ENCODE measurements around the gene KLHL22. TPM values are rescaled to one million over a fixed set of nuclear protein-coding genes. Genes with fewer than 3 reads are reported as not detected.

Gene KLHL22
- total and polyA plus RNA-seq, 2 of the 13 experiments (the other 11 are each of a cell fraction or from before 2014, with no cell fraction given): 10.9 to 14.8 TPM

- TF ChIP-seq RFX1 (IDR thresholded peaks at IDR 0.05) (no peak), SNAPC5 (CRISPR knock-in tag; IDR thresholded peaks at IDR 0.05; ENCODE audit: borderline replicate concordance) (no peak), ETV5 (CRISPR knock-in tag; IDR thresholded peaks at IDR 0.05; ENCODE audit: borderline replicate concordance) (no peak), CREB3 (CRISPR knock-in tag; IDR thresholded peaks at IDR 0.05) (no peak), ZSCAN20 (CRISPR knock-in tag; IDR thresholded peaks at IDR 0.05; ENCODE audit: borderline replicate concordance) (0 out of 2 replicates have a peak, but pooled peaks have one; percentile 10)
Observed at GRCh38 chr22:20436307-20436767, 59.3 kb downstream of the KLHL22 start (continued).

- 82% methylated on average over 4 of the region's 11 CpGs for whole genome bisulfite sequencing (ENCODE audit: low lambda C conversion rate)
- in situ Hi-C loops (cut with HindIII; ENCODE audit: extremely low pct_ligation_motif_present, low pct_unique_long_range_greater_than_20kb): no loop called here
- intact Hi-C loops (cut with micrococcal nuclease; ENCODE audit: unreplicated experiment): no loop called here
- Histone ChIP-seq H3K4me3 (replicated peaks in 1 of 3; ENCODE audit: insufficient read depth in 1 of 3, low read depth in 2 of 3, low read length in 3 of 3) (peak overlapping the region; percentile 77 to 91 (median 87); a peak in 5 of 6 replicates), H4K20me1 (ENCODE audit: insufficient read depth, low read length) (peaks cover 15% of the 10 kb centered on the region), H3K36me3 (replicated peaks in 1 of 2; ENCODE audit: control insufficient read depth in 1 of 2, insufficient read depth in 2 of 2, low read length in 2 of 2) (peaks cover 0 to 2% of the 10 kb centered on the region in 2 experiments; a peak in 2 of 5 replicates), H3K4me2 (ENCODE audit: low read depth, low read length) (peak overlapping the region; percentile 100), H3K9ac (ENCODE audit: insufficient read depth, low read depth, low read length) (peak overlapping the region; percentile 74; the same call in 1 of the 2 replicates), H3K79me2 (ENCODE audit: insufficient read depth, low read length) (peaks cover 20% of the 10 kb centered on the region), H3K9me3 (ENCODE audit: low read length) (no peaks in the 10 kb centered on the region), H2AFZ (ENCODE audit: low read length) (no peak overlapping the region), H3K27ac (ENCODE audit: extremely low read length, insufficient read depth, low read length) (no peak overlapping the region), H3K27me3 (ENCODE audit: control insufficient read depth in 1 of 2, insufficient read depth in 2 of 2, low read length in 2 of 2) (no peaks in the 10 kb centered on the region), H3K4me1 (ENCODE audit: insufficient read depth, low read length) (peaks cover 45% of the 10 kb centered on the region)
- POLR2A ChIA-PET: no interaction called here
- TF ChIP-seq MAFF (IDR thresholded peaks at IDR 0.05; ENCODE audit: low read depth, low read length) (no peak), ZNF768 (CRISPR knock-in tag; IDR thresholded peaks at IDR 0.05) (peak; percentile 91), ZSCAN30 (CRISPR knock-in tag; IDR thresholded peaks at IDR 0.05) (no peak), HNRNPL (IDR thresholded peaks at IDR 0.05; ENCODE audit: low read depth, low read length) (0 out of 2 replicates have a peak, but pooled peaks have one; percentile 17), KDM5B (CRISPR knock-in tag; IDR thresholded peaks at IDR 0.05; ENCODE audit: borderline replicate concordance) (0 out of 2 replicates have a peak, but pooled peaks have one; percentile 7), ZMYM3 (CRISPR knock-in tag; IDR thresholded peaks at IDR 0.05) (peak; percentile 42; the same call in 1 of the 2 replicates), ZBTB7B (CRISPR knock-in tag; IDR thresholded peaks at IDR 0.05) (peak; percentile 42), ZFP36L2 (CRISPR knock-in tag; IDR thresholded peaks at IDR 0.05) (no peak), ZNF672 (CRISPR knock-in tag; IDR thresholded peaks at IDR 0.05) (no peak)
- FAIRE-seq: no peak
- CTCF ChIA-PET (ENCODE audit: low intra/inter-chr PET ratio, low total read pairs): no interaction called here
- ATAC-seq: no peak
- BruUV-seq (replicated peaks): no TSS peak
- DNase-seq (ENCODE audit: low spot score): no peak
Observed at GRCh38 chr22:20435436-20436306, 59.9 kb downstream of the KLHL22 start.

Data from HepG2 (cell line).